ENCODE results near the gene RASGRP4.
A peak's percentile ranks its signal among the peaks of the same experiment; 100 is the strongest.

- TF ChIP-seq POLR2AphosphoS5 (IDR thresholded peaks at IDR 0.05; ENCODE audit: low read depth, low read length) (no peak), SPI1 (IDR thresholded peaks at IDR 0.05; ENCODE audit: low read depth, low read length) (peak; percentile 78), POLR2A (IDR thresholded peaks at IDR 0.05; ENCODE audit: low read depth, low read length) (no peak), TAF1 (IDR thresholded peaks at IDR 0.05; ENCODE audit: low read depth, low read length) (no peak), POU2F2 (IDR thresholded peaks at IDR 0.05; ENCODE audit: low read depth, low read length) (no peak), PAX5 (IDR thresholded peaks at IDR 0.05; ENCODE audit: insufficient read depth, low read length, severe bottlenecking) (no peak)
Observed at GRCh38 chr19:38425810-38426466, at the start of gene RASGRP4.
